Neural progenitor cell (in vitro differentiated cells): Measurements from ENCODE around the gene TARS1. TPM values are rescaled to one million over a fixed set of nuclear protein-coding genes. Genes with fewer than 3 reads are reported as not detected.

Experiments used
- DNase-seq: peaks from one replicate; pipeline ENCODE4 v3.0.0-alpha.2; 2016; ENCODE audit warnings: low spot score
- H2AFZ ChIP-seq: fragments of 200-600 bp; sonication (generic); replicated peaks from 2 replicates; pipeline ENCODE4 v1.6.1; 2016; ENCODE audit warnings: antibody characterized with exemption
- H3F3A ChIP-seq: fragments of 200-600 bp; sonication (generic); 2 replicates; pipeline ENCODE4 v1.6.1; 2016; ENCODE audit warnings: antibody characterized with exemption, low read depth
- H3K27ac ChIP-seq: fragments of 200-600 bp; sonication (generic); 2 replicates; pipeline ENCODE4 v1.5.1; 2016; ENCODE audit warnings: mild to moderate bottlenecking
- H3K27me3 ChIP-seq: fragments of 200-600 bp; sonication (generic); 2 replicates; pipeline ENCODE4 v1.6.1; 2016; ENCODE audit warnings: mild to moderate bottlenecking, moderate library complexity
- H3K36me3 ChIP-seq: fragments of 200-600 bp; sonication (generic); 2 replicates; pipeline ENCODE4 v1.5.1; 2016
- H3K4me1 ChIP-seq: fragments of 200-600 bp; sonication (generic); 2 replicates; pipeline ENCODE4 v1.6.1; 2016; ENCODE audit warnings: mixed run types
- H3K4me2 ChIP-seq: fragments of 200-600 bp; sonication (generic); 2 replicates; pipeline ENCODE4 v1.6.1; 2016
- H3K4me3 ChIP-seq: fragments of 200-600 bp; sonication (generic); 2 replicates; pipeline ENCODE4 v1.5.1; 2016
- H3K79me2 ChIP-seq: fragments of 200-600 bp; sonication (generic); 2 replicates; pipeline ENCODE4 v1.6.1; 2016; ENCODE audit warnings: low read depth
- H3K9ac ChIP-seq: fragments of 200-600 bp; sonication (generic); 2 replicates; pipeline ENCODE4 v1.6.1; 2016
- H3K9me3 ChIP-seq: fragments of 200-600 bp; sonication (generic); 2 replicates; pipeline ENCODE4 v1.5.1; 2016; ENCODE audit warnings: low read depth
- H4K20me1 ChIP-seq: fragments of 200-600 bp; sonication (generic); 2 replicates; pipeline ENCODE4 v1.6.1; 2016; ENCODE audit warnings: low read depth
- H3K27ac Mint-ChIP-seq: 3 replicates; pipeline ENCODE4 v1.8.0; 2021; ENCODE audit warnings: mixed read lengths
- H3K27me3 Mint-ChIP-seq: 2 replicates; pipeline ENCODE4 v1.8.0; 2022; ENCODE audit warnings: low read depth, mild to moderate bottlenecking, inconsistent platforms, moderate library complexity, mixed read lengths; ENCODE audit not compliant: insufficient read depth
- H3K36me3 Mint-ChIP-seq: 3 replicates; pipeline ENCODE4 v1.8.0; 2021; ENCODE audit warnings: mixed read lengths
- H3K4me1 Mint-ChIP-seq: 3 replicates; pipeline ENCODE4 v1.8.0; 2021; ENCODE audit warnings: mixed read lengths
- H3K4me3 Mint-ChIP-seq: 3 replicates; pipeline ENCODE4 v1.8.0; 2021; ENCODE audit warnings: mild to moderate bottlenecking, moderate library complexity, mixed read lengths
- H3K9me3 Mint-ChIP-seq: 3 replicates; pipeline ENCODE4 v1.8.0; 2020; ENCODE audit warnings: mixed read lengths
- CTCF ChIP-seq: fragments of 200-600 bp; sonication (generic); IDR thresholded peaks from 2 replicates; pipeline ENCODE4 v1.5.1; 2017; ENCODE audit warnings: antibody characterized with exemption, mild to moderate bottlenecking
- EZH2 ChIP-seq: fragments of 200-600 bp; sonication (generic); IDR thresholded peaks from 2 replicates; pipeline ENCODE4 v1.6.1; 2017; ENCODE audit warnings: antibody characterized with exemption, mild to moderate bottlenecking, moderate library complexity
- EZH2phosphoT487 ChIP-seq: fragments of 200-600 bp; sonication (generic); IDR thresholded peaks from 2 replicates; pipeline ENCODE4 v1.6.1; 2017; ENCODE audit warnings: antibody characterized with exemption
- total RNA-seq: library from RNA; depleted of rRNA; stranded (reverse); fragments of >200 nt; gene quantifications from 2 replicates; pipeline ENCODE4 v1.2.3, GENCODE V29; 2015; ENCODE audit warnings: low replicate concordance

Gene TARS1
- total RNA-seq, 1 donor from 2014 or later = 123 TPM

GRCh38 chr5:33504570-33504969 is 63.8 kb downstream of the TARS1 start:
- H3K27me3 Mint-ChIP-seq = peaks cover 4% of the 10 kb centered on the region

GRCh38 chr5:33507426-33507825 is 66.7 kb downstream of the TARS1 start:
- DNase-seq = no peak

More at GRCh38 chr5:33504570-33504969, 63.8 kb downstream of the TARS1 start:
- Mint-ChIP-seq H3K36me3 (peaks cover 2% of the 10 kb centered on the region), H3K9me3 (peaks cover 5% of the 10 kb centered on the region), H3K27ac (no peak overlapping the region), H3K4me1 (peaks cover 7% of the 10 kb centered on the region), H3K4me3 (no peak overlapping the region)
- no peak overlapping the region for H3K4me2 ChIP-seq
- no peaks in the 10 kb centered on the region for H3K9me3 ChIP-seq
- H3K9ac ChIP-seq = no peak overlapping the region
- TF ChIP-seq CTCF = no peak
- TF ChIP-seq EZH2phosphoT487 = no peak
- TF ChIP-seq EZH2 = no peak
- H3F3A ChIP-seq = peaks cover 3% of the 10 kb centered on the region
- DNase-seq = no peak
- no peaks in the 10 kb centered on the region for H3K27me3 ChIP-seq
- H3K27ac ChIP-seq = no peak overlapping the region
- H3K36me3 ChIP-seq = no peaks in the 10 kb centered on the region
- no peak overlapping the region for H3K4me3 ChIP-seq
- H3K4me1 ChIP-seq = no peaks in the 10 kb centered on the region
- H2AFZ ChIP-seq = no peak overlapping the region
- no peaks in the 10 kb centered on the region for H3K79me2 ChIP-seq
- H4K20me1 ChIP-seq = no peaks in the 10 kb centered on the region

GRCh38 chr5:33509036-33509435 is 68.3 kb downstream of the TARS1 start:
- H4K20me1 ChIP-seq = no peaks in the 10 kb centered on the region
- TF ChIP-seq CTCF = no peak
- TF ChIP-seq EZH2phosphoT487 = no peak
- no peak for TF ChIP-seq EZH2
- no peak overlapping the region for H3K27ac Mint-ChIP-seq
- H3K79me2 ChIP-seq = no peaks in the 10 kb centered on the region
- H3K27me3 Mint-ChIP-seq = no peaks in the 10 kb centered on the region
- no peak overlapping the region for H3K4me3 ChIP-seq
- no peak overlapping the region for H3K4me2 ChIP-seq
- H3K4me3 Mint-ChIP-seq = no peak overlapping the region
- H3K9me3 ChIP-seq = no peaks in the 10 kb centered on the region
- no peak overlapping the region for H2AFZ ChIP-seq
- no peak overlapping the region for H3K27ac ChIP-seq
- no peak for DNase-seq
- H3K4me1 Mint-ChIP-seq = peaks cover 1% of the 10 kb centered on the region
- H3K9me3 Mint-ChIP-seq = peaks cover 5% of the 10 kb centered on the region
- H3K27me3 ChIP-seq = no peaks in the 10 kb centered on the region
- no peaks in the 10 kb centered on the region for H3K4me1 ChIP-seq
- no peaks in the 10 kb centered on the region for H3K36me3 ChIP-seq
- H3F3A ChIP-seq = no peaks in the 10 kb centered on the region
- H3K36me3 Mint-ChIP-seq = no peaks in the 10 kb centered on the region
- H3K9ac ChIP-seq = no peak overlapping the region

More at GRCh38 chr5:33507426-33507825, 66.7 kb downstream of the TARS1 start:
- Histone ChIP-seq H3K4me2 (no peak overlapping the region), H3K36me3 (no peaks in the 10 kb centered on the region), H2AFZ (no peak overlapping the region), H3K4me3 (no peak overlapping the region), H4K20me1 (no peaks in the 10 kb centered on the region), H3K4me1 (no peaks in the 10 kb centered on the region), H3F3A (no peaks in the 10 kb centered on the region), H3K9me3 (no peaks in the 10 kb centered on the region), H3K27me3 (no peaks in the 10 kb centered on the region), H3K9ac (no peak overlapping the region), H3K79me2 (no peaks in the 10 kb centered on the region), H3K27ac (no peak overlapping the region)
- Mint-ChIP-seq H3K27ac (no peak overlapping the region), H3K36me3 (no peaks in the 10 kb centered on the region), H3K4me1 (no peaks in the 10 kb centered on the region), H3K27me3 (no peaks in the 10 kb centered on the region), H3K4me3 (no peak overlapping the region), H3K9me3 (peaks cover 3% of the 10 kb centered on the region)
- no peak for TF ChIP-seq EZH2phosphoT487
- no peak for TF ChIP-seq CTCF
- no peak for TF ChIP-seq EZH2
